ENCODE results near the gene CLRN1.

- TF ChIP-seq, protein P1, sequence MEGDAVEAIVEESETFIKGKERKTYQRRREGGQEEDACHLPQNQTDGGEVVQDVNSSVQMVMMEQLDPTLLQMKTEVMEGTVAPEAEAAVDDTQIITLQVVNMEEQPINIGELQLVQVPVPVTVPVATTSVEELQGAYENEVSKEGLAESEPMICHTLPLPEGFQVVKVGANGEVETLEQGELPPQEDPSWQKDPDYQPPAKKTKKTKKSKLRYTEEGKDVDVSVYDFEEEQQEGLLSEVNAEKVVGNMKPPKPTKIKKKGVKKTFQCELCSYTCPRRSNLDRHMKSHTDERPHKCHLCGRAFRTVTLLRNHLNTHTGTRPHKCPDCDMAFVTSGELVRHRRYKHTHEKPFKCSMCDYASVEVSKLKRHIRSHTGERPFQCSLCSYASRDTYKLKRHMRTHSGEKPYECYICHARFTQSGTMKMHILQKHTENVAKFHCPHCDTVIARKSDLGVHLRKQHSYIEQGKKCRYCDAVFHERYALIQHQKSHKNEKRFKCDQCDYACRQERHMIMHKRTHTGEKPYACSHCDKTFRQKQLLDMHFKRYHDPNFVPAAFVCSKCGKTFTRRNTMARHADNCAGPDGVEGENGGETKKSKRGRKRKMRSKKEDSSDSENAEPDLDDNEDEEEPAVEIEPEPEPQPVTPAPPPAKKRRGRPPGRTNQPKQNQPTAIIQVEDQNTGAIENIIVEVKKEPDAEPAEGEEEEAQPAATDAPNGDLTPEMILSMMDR (IDR thresholded peaks at IDR 0.05), result no peak
- no peak for TF ChIP-seq POLR2A (IDR thresholded peaks at IDR 0.05)
These were observed 1.7 kb downstream of the CLRN1 start for GRCh38 chr3:150970665-150971324.
